NCI-H2171 treated with DMSO at 0.1 percent for 48 hours (cell line): ENCODE measurements around the gene RAP1A.
"Not testable (repeated sequence)": the region's sequence is repeated elsewhere in the genome, so short reads cannot be mapped to it uniquely, and the experiment has no call there.

Source experiments
- DNase-seq: peaks from one replicate; lab custom pipeline; 2025; lab: John Stamatoyannopoulos, UW

The RAP1A gene

GRCh38 chr1:111630567-111630966, 11.0 kb downstream of the RAP1A start:
- no peak for DNase-seq

- DNase-seq, result no peak
Measured at GRCh38 chr1:111631502-111631901, 11.9 kb downstream of the RAP1A start.

- not testable (repeated sequence) for DNase-seq
Measured at GRCh38 chr1:111632771-111633170, 13.2 kb downstream of the RAP1A start.

GRCh38 chr1:111633736-111634247, 14.2 kb downstream of the RAP1A start:
- no peak for DNase-seq

GRCh38 chr1:111635324-111636009, 15.9 kb downstream of the RAP1A start:
- DNase-seq, result no peak

GRCh38 chr1:111638320-111638719, 18.7 kb downstream of the RAP1A start:
- DNase-seq, result no peak

- DNase-seq, result no peak
Measured at GRCh38 chr1:111639602-111640198, 20.1 kb downstream of the RAP1A start.

- DNase-seq, result no peak
Measured at GRCh38 chr1:111643097-111643496, 23.5 kb downstream of the RAP1A start.

- no peak for DNase-seq
Measured at GRCh38 chr1:111643696-111644095, 24.1 kb downstream of the RAP1A start.

- DNase-seq, result no peak
Measured at GRCh38 chr1:111644506-111644905, 24.9 kb downstream of the RAP1A start.

GRCh38 chr1:111647736-111648135, 28.1 kb downstream of the RAP1A start:
- no peak for DNase-seq

- no peak for DNase-seq
Measured at GRCh38 chr1:111648806-111649205, 29.2 kb downstream of the RAP1A start.

GRCh38 chr1:111649227-111649626, 29.6 kb downstream of the RAP1A start:
- no peak for DNase-seq

GRCh38 chr1:111649648-111650047, 30.1 kb downstream of the RAP1A start:
- DNase-seq, result no peak

- DNase-seq, result no peak
Measured at GRCh38 chr1:111653709-111654108, 34.1 kb downstream of the RAP1A start.

- no peak for DNase-seq
Measured at GRCh38 chr1:111654839-111655238, 35.2 kb downstream of the RAP1A start.

GRCh38 chr1:111656086-111657017, 36.8 kb downstream of the RAP1A start:
- DNase-seq, result peak; percentile 26

GRCh38 chr1:111658622-111659021, 39.0 kb downstream of the RAP1A start:
- DNase-seq, result no peak

GRCh38 chr1:111660204-111661150, 40.9 kb downstream of the RAP1A start:
- DNase-seq, result no peak

- DNase-seq, result no peak
Measured at GRCh38 chr1:111664652-111665051, 45.1 kb downstream of the RAP1A start.

- DNase-seq, result no peak
Measured at GRCh38 chr1:111665497-111665896, 45.9 kb downstream of the RAP1A start.
